Trophoblast cell (in vitro differentiated cells and primary cell): ENCODE results near the gene ATP6V0B.

Source experiments
- DNase-seq, 2 donors: peaks; one replicate each; pipeline ENCODE4 v3.0.0-alpha.2; 2016
- H2AFZ ChIP-seq: 2 replicates; pipeline ENCODE4 v1.6.1; 2013; ENCODE audit warnings: low read length, moderate library complexity, mild to moderate bottlenecking; ENCODE audit not compliant: insufficient read depth, poor library complexity
- H2AK5ac ChIP-seq: 2 replicates; pipeline ENCODE4 v1.6.1; 2013; ENCODE audit warnings: mild to moderate bottlenecking, low read length
- H2BK120ac ChIP-seq: 2 replicates; pipeline ENCODE4 v1.6.1; 2013; ENCODE audit warnings: low read length, mild to moderate bottlenecking, moderate library complexity; ENCODE audit not compliant: insufficient read depth, poor library complexity
- H2BK12ac ChIP-seq: 2 replicates; pipeline ENCODE4 v1.6.1; 2013; ENCODE audit warnings: mild to moderate bottlenecking, low read length, moderate library complexity
- H2BK5ac ChIP-seq: 2 replicates; pipeline ENCODE4 v1.6.1; 2013; ENCODE audit warnings: low read length, low read depth, moderate library complexity, mild to moderate bottlenecking; ENCODE audit not compliant: poor library complexity
- H3K14ac ChIP-seq: 2 replicates; pipeline ENCODE4 v1.6.1; 2013; ENCODE audit warnings: mild to moderate bottlenecking, low read length
- H3K18ac ChIP-seq: 2 replicates; pipeline ENCODE4 v1.6.1; 2013; ENCODE audit warnings: mild to moderate bottlenecking, low read length
- H3K23ac ChIP-seq: 2 replicates; pipeline ENCODE4 v1.6.1; 2013; ENCODE audit warnings: low read length
- H3K27ac ChIP-seq: 2 replicates; pipeline ENCODE4 v1.5.1; 2013; ENCODE audit warnings: low read depth, mild to moderate bottlenecking, inconsistent platforms, low read length, moderate library complexity
- H3K27me3 ChIP-seq: 2 replicates; pipeline ENCODE4 v1.6.1; 2013; ENCODE audit warnings: inconsistent platforms, mild to moderate bottlenecking, low read length, moderate library complexity; ENCODE audit not compliant: insufficient read depth
- H3K36me3 ChIP-seq, 2 experiments: 1 replicate in 1 of 2; 2 replicates in 1 of 2; pipeline ENCODE4 v1.6.1; 2013; ENCODE audit warnings: low read length in 2 of 2, mild to moderate bottlenecking in 2 of 2, moderate library complexity in 1 of 2; ENCODE audit not compliant: insufficient read depth in 2 of 2, control insufficient read depth in 1 of 2
- H3K4ac ChIP-seq: 2 replicates; pipeline ENCODE4 v1.6.1; 2013; ENCODE audit warnings: low read depth, mild to moderate bottlenecking, low read length, moderate library complexity
- H3K4me1 ChIP-seq, 2 experiments: 1 replicate in 1 of 2; 2 replicates in 1 of 2; pipeline ENCODE4 v1.6.1; 2013; ENCODE audit warnings: low read length in 2 of 2, mild to moderate bottlenecking in 2 of 2, moderate library complexity in 1 of 2; ENCODE audit not compliant: insufficient read depth in 2 of 2, control insufficient read depth in 1 of 2
- H3K4me2 ChIP-seq: 2 replicates; pipeline ENCODE4 v1.6.1; 2013; ENCODE audit warnings: inconsistent platforms, mild to moderate bottlenecking, low read length, moderate library complexity
- H3K4me3 ChIP-seq: 2 replicates; pipeline ENCODE4 v1.5.1; 2013; ENCODE audit warnings: mild to moderate bottlenecking, low read depth, low read length, inconsistent platforms
- H3K79me1 ChIP-seq: one replicate; pipeline ENCODE4 v1.6.1; 2013; ENCODE audit warnings: low read length
- H3K79me2 ChIP-seq: 2 replicates; pipeline ENCODE4 v1.6.1; 2013; ENCODE audit warnings: low read length, mild to moderate bottlenecking; ENCODE audit not compliant: control insufficient read depth, insufficient read depth, poor library complexity
- H3K9ac ChIP-seq: 2 replicates; pipeline ENCODE4 v1.6.1; 2013; ENCODE audit warnings: mild to moderate bottlenecking, low read length
- H3K9me3 ChIP-seq: 2 replicates; pipeline ENCODE4 v1.6.1; 2013; ENCODE audit warnings: low read depth, mild to moderate bottlenecking, control low read depth, inconsistent platforms, low read length; ENCODE audit not compliant: insufficient read depth
- H4K12ac ChIP-seq: 2 replicates; pipeline ENCODE4 v1.6.1; 2013; ENCODE audit warnings: low read depth, mild to moderate bottlenecking, low read length, moderate library complexity
- H4K8ac ChIP-seq: 2 replicates; pipeline ENCODE4 v1.6.1; 2013; ENCODE audit warnings: low read depth, mild to moderate bottlenecking, low read length, moderate library complexity
- H4K91ac ChIP-seq: one replicate; pipeline ENCODE4 v1.6.1; 2013; ENCODE audit warnings: low read depth, mild to moderate bottlenecking, low read length, moderate library complexity
- WGBS: extraction: QIAGEN DNeasy Blood & Tissue Kit; methylation state at CpG from one replicate; pipeline ENCODE4 v1.1.7; 2013; ENCODE audit warnings: missing lambda C conversion rate; ENCODE audit not compliant: insufficient read length, insufficient coverage; ENCODE audit errors: extremely low coverage; 5-methylcytosine and 5-hydroxymethylcytosine counted together

ATP6V0B gene

DNA sequence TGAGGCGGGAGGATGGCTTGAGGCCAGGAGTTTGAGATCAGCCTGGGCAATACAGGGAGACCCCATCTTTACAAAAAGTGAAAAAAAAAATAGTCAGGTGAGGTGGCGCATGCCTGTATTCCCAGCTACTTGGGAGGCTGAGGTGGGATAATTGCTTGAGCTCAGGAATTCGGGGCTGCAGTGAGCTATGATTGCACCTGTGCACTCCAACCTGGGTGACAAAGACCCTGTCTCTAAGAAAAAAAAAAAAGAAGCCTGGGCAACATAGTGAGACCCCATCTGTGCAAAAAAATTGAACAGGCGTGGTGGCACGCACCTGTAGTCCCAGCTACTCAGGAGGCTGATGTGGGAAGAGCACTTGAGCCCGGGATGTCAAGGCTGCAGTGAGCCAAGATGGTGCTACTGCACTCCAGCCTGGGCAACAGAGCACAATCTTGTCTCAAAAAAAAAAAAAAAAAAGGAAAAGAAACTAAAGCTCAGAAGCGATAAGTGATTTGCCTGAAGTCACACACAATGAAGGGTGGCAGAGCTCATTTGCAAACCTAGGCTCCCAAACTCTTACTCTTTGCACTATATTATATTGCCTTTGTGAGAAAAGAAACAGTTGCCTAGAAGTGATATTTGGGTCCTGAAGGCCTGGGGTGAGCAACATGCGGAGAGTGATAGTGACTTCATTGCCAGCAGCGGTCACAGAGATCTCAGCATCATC is 18.6 kb downstream of the ATP6V0B start:
- H3K18ac ChIP-seq: no peak overlapping the region
- H3K36me3 ChIP-seq: no peaks in the 10 kb centered on the region
- H2AK5ac ChIP-seq: no peak overlapping the region
- no peak overlapping the region for H3K23ac ChIP-seq
- H4K8ac ChIP-seq: no peak overlapping the region
- no peaks in the 10 kb centered on the region for H3K9me3 ChIP-seq
- peaks cover 7 to 9% of the 10 kb centered on the region in 2 experiments for H3K4me1 ChIP-seq
- H3K4me2 ChIP-seq: no peak overlapping the region
- peaks cover 2% of the 10 kb centered on the region for H3K79me2 ChIP-seq
- WGBS: no CpG with 5 or more reads among the region's 9 CpGs
- no peak overlapping the region for H3K14ac ChIP-seq
- H3K27ac ChIP-seq: no peak overlapping the region
- peaks cover 9% of the 10 kb centered on the region for H3K79me1 ChIP-seq
- H2BK12ac ChIP-seq: no peak overlapping the region
- no peak overlapping the region for H4K12ac ChIP-seq
- no peak overlapping the region for H4K91ac ChIP-seq
- H2BK5ac ChIP-seq: no peak overlapping the region
- no peak overlapping the region for H2BK120ac ChIP-seq
- H3K9ac ChIP-seq: no peak overlapping the region
- no peak overlapping the region for H3K4me3 ChIP-seq
- H3K4ac ChIP-seq: no peak overlapping the region
- no peak overlapping the region for H2AFZ ChIP-seq
- no peaks in the 10 kb centered on the region for H3K27me3 ChIP-seq
- no peak for DNase-seq

DNA sequence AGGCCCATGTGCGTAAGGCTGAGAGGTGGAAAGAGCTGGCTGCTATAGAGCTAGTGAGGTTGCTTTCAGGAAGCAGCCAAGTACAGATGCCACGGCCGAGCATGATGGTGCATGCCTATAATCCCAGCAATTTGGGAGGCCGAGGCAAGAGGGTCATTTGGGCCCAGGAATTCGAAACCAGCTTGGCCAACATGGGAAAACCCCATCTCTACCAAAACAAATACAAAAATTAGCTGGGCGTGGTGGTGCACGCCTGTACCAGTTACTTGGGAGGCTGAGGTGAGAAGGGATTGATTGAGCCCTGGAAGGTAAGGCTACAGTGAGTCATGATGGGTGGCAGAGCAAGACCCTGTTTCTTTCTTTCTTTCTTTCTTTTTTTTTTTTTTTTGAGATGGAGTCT is 19.3 kb downstream of the ATP6V0B start:
- Histone ChIP-seq H3K79me1 (peaks cover 9% of the 10 kb centered on the region), H2AFZ (no peak overlapping the region), H2BK12ac (no peak overlapping the region), H3K4ac (no peak overlapping the region), H3K9ac (no peak overlapping the region), H3K4me3 (no peak overlapping the region), H3K4me2 (no peak overlapping the region), H3K79me2 (peaks cover 2% of the 10 kb centered on the region), H3K27me3 (no peaks in the 10 kb centered on the region), H3K23ac (no peak overlapping the region), H3K4me1 (peaks cover 7 to 9% of the 10 kb centered on the region in 2 experiments), H3K36me3 (no peaks in the 10 kb centered on the region), H2BK5ac (no peak overlapping the region), H4K12ac (no peak overlapping the region), H3K18ac (no peak overlapping the region), H2AK5ac (no peak overlapping the region), H3K27ac (no peak overlapping the region), H4K8ac (no peak overlapping the region), H4K91ac (no peak overlapping the region), H3K14ac (no peak overlapping the region), H3K9me3 (no peaks in the 10 kb centered on the region), H2BK120ac (no peak overlapping the region)
- no peak for DNase-seq
- WGBS: no CpG with 5 or more reads among the region's 7 CpGs

DNA sequence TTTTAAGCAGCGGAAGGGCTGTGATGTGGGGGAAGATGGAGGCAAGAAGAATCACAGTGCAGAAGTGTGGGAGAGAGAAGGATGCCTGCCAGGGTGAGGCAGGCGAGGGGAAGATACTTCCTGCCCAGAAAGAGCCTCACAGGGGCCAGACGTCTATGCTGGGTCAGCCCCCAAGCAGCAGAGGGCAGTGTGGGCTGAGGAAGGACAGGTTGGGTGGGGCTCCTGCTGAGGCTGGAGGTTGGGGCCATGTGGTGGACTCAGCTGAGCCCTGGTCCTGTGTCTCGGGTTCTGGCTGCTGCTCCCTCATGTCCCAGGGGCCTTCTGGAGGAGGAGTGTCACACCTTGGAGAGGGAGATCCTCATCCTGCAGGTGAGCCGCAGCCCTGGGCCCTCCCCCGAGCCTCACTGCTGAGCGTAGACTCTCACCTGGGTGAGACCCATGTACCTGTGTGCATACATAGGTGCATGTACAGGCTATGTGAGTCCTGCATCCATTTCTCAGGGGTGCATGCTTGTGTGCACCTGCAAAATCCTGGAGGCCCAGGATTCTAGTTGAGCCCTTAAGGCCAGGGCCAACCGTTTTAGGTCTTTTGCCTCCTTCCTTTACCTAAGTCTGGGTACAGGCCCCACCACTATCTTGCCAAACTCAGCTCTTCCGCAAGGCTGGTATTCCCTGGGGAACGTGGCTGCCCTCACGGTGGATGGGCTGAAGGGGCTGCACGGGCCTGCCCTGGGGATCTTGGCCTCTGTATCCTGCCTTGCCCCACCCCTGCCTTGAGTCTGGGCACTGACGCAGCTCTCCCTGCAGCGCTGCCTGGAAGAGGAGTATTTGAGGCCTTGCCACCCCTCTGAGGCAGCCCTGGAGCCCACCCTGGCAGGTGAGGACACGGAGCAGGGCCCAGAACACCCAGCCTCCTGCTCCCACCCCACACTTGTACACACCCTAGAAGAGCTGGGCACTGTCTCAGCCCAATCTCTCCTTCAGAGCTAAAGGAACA is 20.3 kb downstream of the ATP6V0B start:
- Histone ChIP-seq H3K4ac (no peak overlapping the region), H3K79me1 (peaks cover 9% of the 10 kb centered on the region), H3K14ac (no peak overlapping the region), H3K4me3 (no peak overlapping the region), H3K79me2 (peaks cover 2% of the 10 kb centered on the region), H3K4me1 (peaks cover 7 to 9% of the 10 kb centered on the region in 2 experiments), H2BK120ac (no peak overlapping the region), H3K4me2 (no peak overlapping the region), H3K18ac (no peak overlapping the region), H3K36me3 (no peaks in the 10 kb centered on the region), H3K9ac (no peak overlapping the region), H4K12ac (no peak overlapping the region), H2AFZ (no peak overlapping the region), H3K9me3 (no peaks in the 10 kb centered on the region), H4K91ac (no peak overlapping the region), H3K27me3 (no peaks in the 10 kb centered on the region), H2AK5ac (no peak overlapping the region), H3K27ac (no peak overlapping the region), H4K8ac (no peak overlapping the region), H2BK5ac (no peak overlapping the region), H3K23ac (no peak overlapping the region), H2BK12ac (no peak overlapping the region)
- no CpG with 5 or more reads among the region's 15 CpGs for WGBS
- DNase-seq: no peak

DNA sequence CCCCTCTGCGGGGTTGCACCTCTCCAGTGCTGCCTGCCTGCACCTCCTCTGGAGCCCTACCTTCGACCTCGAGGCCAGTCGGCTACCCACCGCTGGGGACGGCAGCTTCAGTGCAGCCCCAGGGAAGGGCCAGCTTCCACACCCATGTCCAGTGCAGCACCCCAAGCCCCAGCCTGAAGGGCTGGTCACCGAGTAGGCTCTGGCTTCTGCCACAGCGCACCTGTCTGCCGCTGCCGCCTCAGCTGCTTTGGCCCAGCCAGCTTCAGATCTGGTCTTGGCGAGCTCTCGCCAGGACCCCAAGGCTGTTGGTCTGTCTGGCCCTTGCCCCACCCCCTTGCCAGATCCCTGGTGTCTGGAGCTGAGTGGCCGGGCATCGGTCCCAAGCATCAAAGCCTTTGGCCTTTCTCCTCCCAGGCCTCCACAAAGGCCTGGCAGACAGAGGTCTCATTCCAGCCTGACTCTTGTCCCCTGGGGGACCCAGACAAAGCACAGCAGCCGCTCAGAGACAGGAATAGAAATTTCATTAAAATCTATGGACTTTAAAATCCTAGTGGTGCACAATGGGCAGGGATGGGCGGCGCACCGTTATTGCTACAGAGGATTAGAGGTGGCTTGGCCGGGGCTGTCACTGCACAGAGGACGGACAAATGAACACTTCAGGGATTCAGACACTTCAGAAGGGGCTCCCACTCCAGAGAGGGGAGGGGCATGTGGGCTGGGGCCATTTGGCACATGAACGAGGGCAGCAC is 21.4 kb downstream of the ATP6V0B start:
- Histone ChIP-seq H4K91ac (no peak overlapping the region), H3K79me2 (peaks cover 2% of the 10 kb centered on the region), H3K4me1 (peaks cover under 1 to 4% of the 10 kb centered on the region in 2 experiments), H4K12ac (no peak overlapping the region), H3K4me2 (no peak overlapping the region), H3K18ac (no peak overlapping the region), H2AK5ac (no peak overlapping the region), H3K23ac (no peak overlapping the region), H3K9me3 (no peaks in the 10 kb centered on the region), H2BK120ac (no peak overlapping the region), H3K9ac (no peak overlapping the region), H2BK12ac (no peak overlapping the region), H3K4ac (no peak overlapping the region), H2AFZ (no peak overlapping the region), H3K79me1 (peaks cover 7% of the 10 kb centered on the region), H3K14ac (no peak overlapping the region), H2BK5ac (no peak overlapping the region), H4K8ac (no peak overlapping the region), H3K36me3 (no peaks in the 10 kb centered on the region), H3K4me3 (no peak overlapping the region), H3K27ac (no peak overlapping the region), H3K27me3 (no peaks in the 10 kb centered on the region)
- DNase-seq: no peak
- no CpG with 5 or more reads among the region's 21 CpGs for whole genome bisulfite sequencing
